T-helper 2 cell treated with Interferon-gamma antibody and Interleukin-4, amounts not matched to agents 5 μg/mL and 100 μg/mL, for 36 hours (primary cell): ENCODE results near the gene ADAT1.
A peak's percentile ranks its signal among the peaks of the same experiment; 100 is the strongest.
"Not testable (repeated sequence)": the region's sequence is repeated elsewhere in the genome, so short reads cannot be mapped to it uniquely, and the experiment has no call there.

Experiments used
- DNase-seq: peaks from one replicate; pipeline ENCODE4 v3.0.0; 2021; ENCODE audit warnings: low spot score
- H3K27ac Mint-ChIP-seq: one replicate; pipeline ENCODE4 v1.8.0; 2021; ENCODE audit warnings: mild to moderate bottlenecking, mixed read lengths
- H3K27me3 Mint-ChIP-seq: one replicate; pipeline ENCODE4 v1.8.0; 2021; ENCODE audit warnings: low read depth, mixed read lengths
- H3K36me3 Mint-ChIP-seq: one replicate; pipeline ENCODE4 v1.8.0; 2021; ENCODE audit warnings: low read depth, mixed read lengths
- H3K4me1 Mint-ChIP-seq: one replicate; pipeline ENCODE4 v1.8.0; 2021; ENCODE audit warnings: low read depth, mixed read lengths
- H3K4me3 Mint-ChIP-seq: one replicate; pipeline ENCODE4 v1.8.0; 2022; ENCODE audit warnings: mild to moderate bottlenecking, moderate library complexity, mixed read lengths
- H3K9me3 Mint-ChIP-seq: one replicate; pipeline ENCODE4 v1.8.0; 2021; ENCODE audit warnings: mixed read lengths

The ADAT1 gene

DNA sequence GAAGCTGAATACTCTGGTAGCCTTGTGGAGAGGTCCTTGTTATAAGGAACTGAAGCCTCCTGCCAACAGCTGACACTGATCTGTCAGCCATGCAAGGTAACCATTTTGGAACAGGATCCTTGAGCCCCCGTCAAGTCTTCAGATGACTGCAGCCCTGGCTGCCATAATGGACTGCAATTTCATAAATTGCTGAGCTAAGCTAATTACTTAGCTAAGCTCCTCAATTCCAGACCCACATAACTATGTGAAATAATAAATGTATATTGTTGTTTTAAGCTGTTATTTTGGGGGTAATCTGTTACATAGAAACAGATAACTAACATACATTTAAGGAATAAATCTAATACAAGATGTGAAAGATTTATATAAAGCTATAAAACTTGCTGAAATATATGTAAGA, 16.6 kb downstream of the ADAT1 start:
- Mint-ChIP-seq H3K9me3 (peaks cover 8% of the 10 kb centered on the region), H3K4me1 (no peaks in the 10 kb centered on the region), H3K27me3 (no peaks in the 10 kb centered on the region), H3K4me3 (no peak overlapping the region), H3K27ac (no peak overlapping the region), H3K36me3 (peaks cover 40% of the 10 kb centered on the region)
- DNase-seq = no peak

DNA sequence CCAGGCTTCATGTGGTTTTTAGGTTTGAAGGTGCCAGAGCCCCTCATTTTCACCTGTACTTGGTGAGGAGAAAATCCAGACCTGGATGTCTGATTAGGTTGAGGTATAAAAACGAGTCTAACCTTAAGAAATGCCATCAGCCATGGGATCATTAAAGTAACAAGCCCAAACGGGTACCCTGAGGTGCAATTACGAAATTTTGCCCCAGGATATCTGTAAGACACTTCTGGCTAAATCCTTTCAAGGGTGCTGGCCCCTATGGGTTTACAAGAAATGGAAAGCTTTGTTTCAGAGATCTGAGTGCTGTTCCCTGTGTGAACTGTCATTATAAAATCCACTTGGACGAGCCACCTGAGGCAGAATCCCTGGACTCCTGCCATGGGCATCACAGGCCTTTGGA, 19.8 kb downstream of the ADAT1 start:
- Mint-ChIP-seq H3K27me3 (no peaks in the 10 kb centered on the region), H3K27ac (no peak overlapping the region), H3K4me3 (no peak overlapping the region), H3K9me3 (peaks cover 8% of the 10 kb centered on the region), H3K4me1 (no peaks in the 10 kb centered on the region), H3K36me3 (peaks cover 51% of the 10 kb centered on the region)
- no peak for DNase-seq

- no peak overlapping the region for H3K4me3 Mint-ChIP-seq
- peaks cover 3% of the 10 kb centered on the region for H3K4me1 Mint-ChIP-seq
- H3K27me3 Mint-ChIP-seq = no peaks in the 10 kb centered on the region
- H3K36me3 Mint-ChIP-seq = peaks cover 57% of the 10 kb centered on the region
- no peak overlapping the region for H3K27ac Mint-ChIP-seq
- peaks cover 14% of the 10 kb centered on the region for H3K9me3 Mint-ChIP-seq
- no peak for DNase-seq
Observed at GRCh38 chr16:75599452-75600277, 23.4 kb downstream of the ADAT1 start.

GRCh38 chr16:75593825-75594820, 29.0 kb downstream of the ADAT1 start:
- peak overlapping the region; percentile 45 for H3K27ac Mint-ChIP-seq
- H3K27me3 Mint-ChIP-seq = no peaks in the 10 kb centered on the region
- peaks cover 9% of the 10 kb centered on the region for H3K4me1 Mint-ChIP-seq
- H3K36me3 Mint-ChIP-seq = peaks cover 18% of the 10 kb centered on the region
- H3K9me3 Mint-ChIP-seq = peaks cover 6% of the 10 kb centered on the region
- no peak overlapping the region for H3K4me3 Mint-ChIP-seq
- DNase-seq = no peak

DNA sequence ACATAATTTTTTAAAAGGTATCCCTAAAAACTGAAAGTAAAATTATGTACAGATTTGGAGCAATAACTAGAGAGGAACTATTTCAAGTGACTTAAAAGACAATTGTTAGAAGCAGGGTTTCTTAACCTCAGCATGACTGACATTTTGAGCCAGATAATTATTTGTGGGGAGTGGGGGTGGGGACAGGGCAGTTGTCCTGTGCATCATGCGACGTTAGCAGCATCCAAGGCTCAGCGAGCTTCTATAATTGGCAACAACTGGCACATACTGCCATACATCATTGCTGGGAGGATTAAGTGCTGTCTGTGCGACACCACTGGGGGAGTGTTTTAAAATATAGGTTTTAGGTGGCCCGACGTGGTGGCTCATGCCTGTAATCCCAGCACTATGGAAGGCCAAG, 29.8 kb downstream of the ADAT1 start:
- H3K27me3 Mint-ChIP-seq = no peaks in the 10 kb centered on the region
- peaks cover 17% of the 10 kb centered on the region for H3K36me3 Mint-ChIP-seq
- H3K4me1 Mint-ChIP-seq = peaks cover 9% of the 10 kb centered on the region
- H3K27ac Mint-ChIP-seq = no peak overlapping the region
- DNase-seq = no peak
- no peak overlapping the region for H3K4me3 Mint-ChIP-seq
- H3K9me3 Mint-ChIP-seq = peaks cover 6% of the 10 kb centered on the region

DNA sequence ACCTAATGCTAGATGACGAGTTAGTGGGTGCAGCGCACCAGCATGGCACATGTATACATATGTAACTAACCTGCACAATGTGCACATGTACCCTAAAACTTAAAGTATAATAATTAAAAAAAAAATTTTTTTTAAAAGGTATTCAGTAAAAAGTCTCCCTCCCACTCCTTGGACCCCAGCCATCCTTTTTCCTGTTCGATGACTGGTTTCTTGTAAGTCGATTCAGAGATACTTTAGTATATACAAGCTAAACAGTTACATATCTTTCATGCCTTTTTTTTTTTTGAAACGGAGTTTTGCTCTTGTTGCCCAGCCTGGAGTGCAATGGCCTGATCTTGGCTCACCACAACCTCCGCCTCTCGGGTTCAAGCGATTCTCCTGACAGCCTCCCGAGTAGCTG, 31.2 kb downstream of the ADAT1 start:
- not testable (repeated sequence) for H3K36me3 Mint-ChIP-seq

GRCh38 chr16:75590920-75591843, 31.9 kb downstream of the ADAT1 start:
- H3K9me3 Mint-ChIP-seq = no peaks in the 10 kb centered on the region
- no peak overlapping the region for H3K27ac Mint-ChIP-seq
- H3K4me3 Mint-ChIP-seq = no peak overlapping the region
- peaks cover 9% of the 10 kb centered on the region for H3K4me1 Mint-ChIP-seq
- H3K27me3 Mint-ChIP-seq = no peaks in the 10 kb centered on the region
- H3K36me3 Mint-ChIP-seq = peaks cover 3% of the 10 kb centered on the region
- no peak for DNase-seq

More for the DNA sequence above, 31.2 kb downstream of the ADAT1 start:
- H3K4me1 Mint-ChIP-seq, H3K27ac Mint-ChIP-seq, H3K27me3 Mint-ChIP-seq, DNase-seq, H3K9me3 Mint-ChIP-seq, H3K4me3 Mint-ChIP-seq: not testable (repeated sequence)

GRCh38 chr16:75589306-75589705, 33.8 kb downstream of the ADAT1 start:
- Mint-ChIP-seq H3K9me3 (no peaks in the 10 kb centered on the region), H3K36me3 (no peaks in the 10 kb centered on the region), H3K27me3 (no peaks in the 10 kb centered on the region), H3K27ac (no peak overlapping the region), H3K4me1 (peaks cover 2% of the 10 kb centered on the region), H3K4me3 (no peak overlapping the region)
- no peak for DNase-seq

DNA sequence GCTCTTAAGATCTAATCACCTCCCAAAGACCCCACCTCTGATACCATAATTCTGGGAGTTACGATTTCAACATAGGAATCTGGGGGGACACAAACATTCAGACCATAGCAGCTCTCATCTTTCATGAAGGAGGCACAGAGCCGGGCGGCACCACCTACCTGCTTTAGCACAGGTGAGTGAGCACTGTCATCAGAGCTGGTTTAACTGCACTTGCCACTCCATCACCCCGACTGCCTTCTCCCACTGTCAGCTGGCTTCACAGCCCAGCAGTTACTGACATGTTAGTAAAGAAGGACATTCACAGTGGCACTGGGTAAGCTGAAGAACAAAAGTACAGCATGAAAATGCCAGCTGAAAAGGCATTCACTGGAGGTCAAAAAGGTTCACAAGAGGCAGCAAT, 34.4 kb downstream of the ADAT1 start:
- H3K27me3 Mint-ChIP-seq = no peaks in the 10 kb centered on the region
- H3K27ac Mint-ChIP-seq = no peak overlapping the region
- H3K36me3 Mint-ChIP-seq = no peaks in the 10 kb centered on the region
- no peak overlapping the region for H3K4me3 Mint-ChIP-seq
- no peaks in the 10 kb centered on the region for H3K9me3 Mint-ChIP-seq
- no peak for DNase-seq
- no peaks in the 10 kb centered on the region for H3K4me1 Mint-ChIP-seq

- Mint-ChIP-seq H3K4me1 (no peaks in the 10 kb centered on the region), H3K27ac (no peak overlapping the region), H3K9me3 (no peaks in the 10 kb centered on the region), H3K36me3 (peaks cover 6% of the 10 kb centered on the region), H3K4me3 (no peak overlapping the region), H3K27me3 (no peaks in the 10 kb centered on the region)
- no peak for DNase-seq
Observed at GRCh38 chr16:75584108-75584507, 39.0 kb downstream of the ADAT1 start.

- Mint-ChIP-seq H3K4me1 (peaks cover 5% of the 10 kb centered on the region), H3K4me3 (no peak overlapping the region), H3K9me3 (no peaks in the 10 kb centered on the region), H3K27me3 (no peaks in the 10 kb centered on the region), H3K36me3 (peaks cover 23% of the 10 kb centered on the region), H3K27ac (no peak overlapping the region)
- DNase-seq = no peak
Observed at GRCh38 chr16:75579281-75579834, 43.7 kb downstream of the ADAT1 start.

DNA sequence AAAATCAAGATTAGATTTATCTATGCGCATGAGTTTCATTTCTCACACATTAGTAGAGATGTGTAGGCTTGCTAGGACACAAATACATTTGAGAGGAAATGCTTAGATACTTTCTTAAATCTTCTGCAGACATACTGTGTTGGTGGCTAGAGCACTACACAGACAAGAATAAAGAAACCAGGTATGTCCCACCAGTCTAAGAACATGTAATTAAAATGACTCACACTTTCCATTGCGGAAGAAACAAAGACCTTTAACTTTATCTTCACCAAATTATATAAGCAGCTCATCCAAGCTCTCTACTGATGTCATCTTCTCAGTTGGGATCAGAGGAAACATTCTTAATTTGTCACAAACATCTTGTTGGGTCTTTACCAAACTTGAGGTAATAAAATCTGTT, 44.4 kb downstream of the ADAT1 start:
- Mint-ChIP-seq H3K36me3 (peaks cover 26% of the 10 kb centered on the region), H3K9me3 (no peaks in the 10 kb centered on the region), H3K27ac (no peak overlapping the region), H3K4me3 (no peak overlapping the region), H3K27me3 (no peaks in the 10 kb centered on the region), H3K4me1 (peaks cover 5% of the 10 kb centered on the region)
- DNase-seq = no peak

DNA sequence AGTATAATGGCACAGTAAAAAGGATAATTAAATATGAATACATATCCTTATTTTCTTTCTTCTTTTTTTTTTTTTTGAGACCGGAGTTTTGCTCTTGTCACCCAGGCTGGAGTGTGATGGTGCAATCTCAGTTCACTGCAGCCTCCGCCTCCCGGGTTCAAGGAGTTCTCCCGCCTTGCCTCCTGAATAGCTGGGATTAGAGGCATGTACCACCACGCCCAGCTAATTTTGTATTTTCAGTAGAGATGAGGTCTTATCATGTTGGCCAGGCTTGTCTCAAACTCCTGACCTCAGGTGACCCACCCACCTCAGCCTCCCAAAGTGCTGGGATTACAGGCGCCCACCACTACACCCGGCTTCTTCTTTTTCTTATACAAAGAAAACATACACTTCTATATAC, 44.9 kb downstream of the ADAT1 start:
- Mint-ChIP-seq H3K9me3 (no peaks in the 10 kb centered on the region), H3K27me3 (no peaks in the 10 kb centered on the region), H3K4me1 (peaks cover 5% of the 10 kb centered on the region), H3K4me3 (no peak overlapping the region), H3K36me3 (peaks cover 30% of the 10 kb centered on the region), H3K27ac (no peak overlapping the region)
- no peak for DNase-seq
